Ovary (tissue), 9 donors: ENCODE measurements around the gene GFY. TPM values are rescaled to one million over a fixed set of nuclear protein-coding genes. Genes with fewer than 3 reads are reported as not detected.
"Not testable (repeated sequence)": the region's sequence is repeated elsewhere in the genome, so short reads cannot be mapped to it uniquely, and the experiment has no call there.

ENCODE experiments used
- DNase-seq, 5 donors: peaks; one replicate each; pipeline ENCODE4 v3.0.0-alpha.2; 2019 to 2020
- H3K27ac ChIP-seq, 2 donors: fragments of 200-600 bp; one replicate each; pipeline versions ENCODE4 v1.5.1 to v1.8.0; 2019 to 2022
- H3K27me3 ChIP-seq: fragments of 200-600 bp; one replicate; pipeline ENCODE4 v1.8.0; 2022
- H3K36me3 ChIP-seq: fragments of 200-600 bp; sonication (generic); one replicate; pipeline ENCODE4 v1.5.1; 2019
- H3K4me1 ChIP-seq: one replicate; pipeline ENCODE4 v1.8.1; 2013; ENCODE audit warnings: mild to moderate bottlenecking, moderate library complexity; ENCODE audit not compliant: insufficient read depth
- H3K4me3 ChIP-seq: fragments of 200-600 bp; sonication (generic); one replicate; pipeline ENCODE4 v1.5.1; 2017
- H3K9me3 ChIP-seq, 2 donors: fragments of 200-600 bp in 1 of 2; sonication (generic) in 1 of 2; one replicate each; pipeline versions ENCODE4 v1.5.1 to v1.8.1; 2013 to 2019; ENCODE audit warnings: mild to moderate bottlenecking in 1 of 2, moderate library complexity in 1 of 2
- CTCF ChIP-seq, 3 donors: fragments of 450-650 bp in 2 of 3; fragments of 200-600 bp in 1 of 3; IDR thresholded peaks; one replicate each; pipeline versions ENCODE4 v1.5.1 to v1.8.0; 2016 to 2022; ENCODE audit warnings: antibody characterized with exemption in 3 of 3, mild to moderate bottlenecking in 1 of 3
- EP300 ChIP-seq: sonication (generic); formaldehyde crosslinking; IDR thresholded peaks from one replicate; pipeline ENCODE4 v1.6.1; 2017; ENCODE audit warnings: antibody characterized with exemption
- POLR2A ChIP-seq: fragments of 450-650 bp; IDR thresholded peaks from one replicate; pipeline ENCODE4 v1.6.1; 2017; ENCODE audit warnings: antibody characterized with exemption, mild to moderate bottlenecking, moderate library complexity
- WGBS, 3 donors: extraction: QIAGEN DNeasy Blood & Tissue Kit in 1 of 3; methylation state at CpG; one replicate each; pipeline versions ENCODE4 v1.1.5 to v1.1.7; 2013 to 2017; 5-methylcytosine and 5-hydroxymethylcytosine counted together
- intact Hi-C, 4 donors: fragments of 100-400 bp; cut with DNase I; formaldehyde crosslinking; loops; one replicate each; pipeline versions ENCODE4 v1.11.0 to v1.15.1; 2022 to 2023
- polyA plus RNA-seq, 2 donors: library from polyadenylated mRNA; stranded (reverse); fragments of 200-250 nt in 1 of 2; fragments of 350-450 nt in 1 of 2; fragmentation: Illumina TruSeq in 1 of 2; extraction: RNeasy Lipid Tissue Mini Kit (QIAGEN cat#74804) in 1 of 2; gene quantifications; one replicate each; pipeline ENCODE4 v1.2.3, GENCODE V29; 2013 to 2014
- total RNA-seq, 7 donors: library from RNA; depleted of rRNA in 2 of 7; stranded (reverse); fragments of >200 nt in 2 of 7; fragmentation: NEBNext Ultra II Directional in 3 of 7; extraction: Animal tissue kit (Norgen Biotek cat#: 25700) in 3 of 7; gene quantifications; one replicate each; pipeline versions ENCODE4 v1.1.0 to v1.2.4, GENCODE V29; 2016 to 2023
- donor health status: DM: no; HTN: no; CAD: no; lungs with moderate emphysema.
- donor health status: DM: no; HTN: no; CAD: no.
- donor health status: Bipolar disorder and iron deficiency.
- donor health status: DM: yes; HTN: yes; CAD: no.
- donor health status: DM: no; HTN: no; CAD: no.
- donor health status: DM: yes; HTN: yes; CAD: no.

The GFY gene
- total and polyA plus RNA-seq, 9 donors: not detected

- H3K27ac ChIP-seq: no peak overlapping the region
- peaks cover 5% of the 10 kb centered on the region for H3K4me1 ChIP-seq
- 88 to 94% (median 91%) methylated on average over 25 of the region's 25 CpGs for WGBS, 3 donors
- no peaks in the 10 kb centered on the region for H3K27me3 ChIP-seq
- no peak overlapping the region for H3K4me3 ChIP-seq
- no peak for DNase-seq
- H3K9me3 ChIP-seq: no peaks in the 10 kb centered on the region
- intact Hi-C loops: loop anchor here in 1 of 4 donors (10.0 kb wide), 1 partner anchor 215 kb away; the partner anchor contains the start of gene ADM5
- no peaks in the 10 kb centered on the region for H3K36me3 ChIP-seq
- no peak for TF ChIP-seq CTCF (IDR thresholded peaks at IDR 0.05)
- TF ChIP-seq POLR2A: no peak
- TF ChIP-seq EP300: no peak
Observed at GRCh38 chr19:49469828-49470614, 44.8 kb downstream of the GFY start.

GRCh38 chr19:49470615-49470978, 45.4 kb downstream of the GFY start:
- no peak overlapping the region for H3K4me3 ChIP-seq
- no peaks in the 10 kb centered on the region for H3K36me3 ChIP-seq
- H3K27me3 ChIP-seq: no peaks in the 10 kb centered on the region
- intact Hi-C loops: loop anchor here in 1 of 4 donors (10.0 kb wide), 1 partner anchor 214 kb away; the partner anchor contains the start of gene ADM5
- no peaks in the 10 kb centered on the region for H3K9me3 ChIP-seq
- H3K27ac ChIP-seq: no peak overlapping the region
- DNase-seq: no peak
- peaks cover 5% of the 10 kb centered on the region for H3K4me1 ChIP-seq
- 80 to 86% (median 84%) methylated on average over 8 of the region's 8 CpGs for WGBS, 3 donors
- TF ChIP-seq EP300 (no peak), POLR2A (no peak), CTCF (IDR thresholded peaks at IDR 0.05) (no peak)

GRCh38 chr19:49472936-49473335, 47.7 kb downstream of the GFY start:
- TF ChIP-seq EP300 (no peak), POLR2A (no peak), CTCF (IDR thresholded peaks at IDR 0.05) (no peak)
- H3K36me3 ChIP-seq: no peaks in the 10 kb centered on the region
- intact Hi-C loops: loop anchor here in 1 of 4 donors (10.0 kb wide), 1 partner anchor 212 kb away; the partner anchor contains the start of gene ADM5
- no peaks in the 10 kb centered on the region for H3K27me3 ChIP-seq
- H3K9me3 ChIP-seq: no peaks in the 10 kb centered on the region
- H3K27ac ChIP-seq: no peak overlapping the region
- 65 to 72% (median 71%) methylated on average over 9 of the region's 9 CpGs for WGBS, 3 donors
- peaks cover 5% of the 10 kb centered on the region for H3K4me1 ChIP-seq
- H3K4me3 ChIP-seq: no peak overlapping the region
- DNase-seq: no peak

GRCh38 chr19:49473501-49473867, 48.3 kb downstream of the GFY start:
- H3K27me3 ChIP-seq, H3K36me3 ChIP-seq, H3K27ac ChIP-seq, H3K9me3 ChIP-seq, DNase-seq, H3K4me1 ChIP-seq: not testable (repeated sequence)
- intact Hi-C loops: loop anchor here in 1 of 4 donors (10.0 kb wide), 1 partner anchor 211 kb away; the partner anchor contains the start of gene ADM5
- 56 to 68% (median 59%) methylated on average over 9 of the region's 9 CpGs for WGBS, 3 donors
- peak overlapping the region; percentile 76 for H3K4me3 ChIP-seq
